Naive thymus-derived CD4-positive, alpha-beta T cell (primary cell): Measurements from ENCODE around the gene TSPO2. TPM values are rescaled to one million over a fixed set of nuclear protein-coding genes. Genes with fewer than 3 reads are reported as not detected.

Experiments used
- ATAC-seq: fragments of 150-1000 bp; cut with Tn5 transposase; 2 replicates; pipeline ENCODE4 v1.10.0; 2021; ENCODE audit warnings: mild to moderate bottlenecking, moderate library complexity
- CTCF ChIA-PET: fragments of 350-600 bp; sonication (Branson Sonifier 250); formaldehyde crosslinking; loops from one replicate; lab custom pipeline; 2021; ENCODE audit warnings: antibody characterized with exemption; lab: Charles Lee
- POLR2A ChIA-PET: fragments of 350-600 bp; sonication (Branson Sonifier 250); formaldehyde crosslinking; loops from one replicate; lab custom pipeline; 2021; ENCODE audit warnings: antibody characterized with exemption, inconsistent platforms; lab: Charles Lee
- DNase-seq, 9 donors: peaks; one replicate each; pipeline versions ENCODE4 v3.0.0 to v3.0.0-alpha.2; 2020 to 2022; ENCODE audit warnings: mixed read lengths in 1 of 9
- H3K27ac ChIP-seq: one replicate; pipeline ENCODE4 v1.7.0; 2013; ENCODE audit warnings: mild to moderate bottlenecking, low read depth, low read length, moderate library complexity
- H3K27me3 ChIP-seq, 2 donors: one replicate each; pipeline ENCODE4 v1.7.0; 2013; ENCODE audit warnings: low read length in 2 of 2, mild to moderate bottlenecking in 2 of 2, moderate library complexity in 2 of 2; ENCODE audit not compliant: control insufficient read depth in 2 of 2, insufficient read depth in 2 of 2
- H3K36me3 ChIP-seq, 3 experiments: 1 replicate in 2 of 3; 2 replicates in 1 of 3; pipeline ENCODE4 v1.7.0; 2013; ENCODE audit warnings: low read length in 3 of 3, mild to moderate bottlenecking in 3 of 3, moderate library complexity in 1 of 3; ENCODE audit not compliant: insufficient read depth in 3 of 3, control insufficient read depth in 2 of 3
- H3K4me1 ChIP-seq, 2 donors: one replicate each; pipeline ENCODE4 v1.7.0; 2013; ENCODE audit warnings: low read length in 2 of 2, mild to moderate bottlenecking in 2 of 2, moderate library complexity in 1 of 2; ENCODE audit not compliant: control insufficient read depth in 2 of 2, insufficient read depth in 2 of 2
- H3K4me3 ChIP-seq: 2 replicates; pipeline ENCODE4 v1.7.0; 2013; ENCODE audit warnings: mild to moderate bottlenecking, low read length
- H3K9me3 ChIP-seq, 3 experiments: 1 replicate in 2 of 3; 2 replicates in 1 of 3; pipeline ENCODE4 v1.7.0; 2013; ENCODE audit warnings: low read length in 3 of 3; ENCODE audit not compliant: control insufficient read depth in 2 of 3
- H3K27ac Mint-ChIP-seq, 9 donors: one replicate each; pipeline ENCODE4 v1.8.0; 2020 to 2022; ENCODE audit warnings: mixed read lengths in 9 of 9, mild to moderate bottlenecking in 8 of 9, moderate library complexity in 5 of 9, inconsistent platforms in 2 of 9
- H3K27me3 Mint-ChIP-seq, 5 donors: one replicate each; pipeline ENCODE4 v1.8.0; 2021 to 2022; ENCODE audit warnings: mixed read lengths in 5 of 5, mild to moderate bottlenecking in 1 of 5
- H3K36me3 Mint-ChIP-seq, 5 donors: one replicate each; pipeline ENCODE4 v1.8.0; 2020 to 2022; ENCODE audit warnings: mixed read lengths in 5 of 5, mild to moderate bottlenecking in 3 of 5, inconsistent platforms in 1 of 5
- H3K4me1 Mint-ChIP-seq, 7 donors: one replicate each; pipeline ENCODE4 v1.8.0; 2020 to 2022; ENCODE audit warnings: mixed read lengths in 7 of 7, mild to moderate bottlenecking in 3 of 7, inconsistent platforms in 1 of 7
- H3K4me3 Mint-ChIP-seq, 10 donors: one replicate each; pipeline ENCODE4 v1.8.0; 2020 to 2022; ENCODE audit warnings: mild to moderate bottlenecking in 10 of 10, mixed read lengths in 10 of 10, moderate library complexity in 6 of 10, inconsistent platforms in 2 of 10
- H3K9me3 Mint-ChIP-seq, 11 donors: one replicate each; pipeline ENCODE4 v1.8.0; 2020 to 2022; ENCODE audit warnings: mixed read lengths in 11 of 11, mild to moderate bottlenecking in 4 of 11, inconsistent platforms in 1 of 11, moderate library complexity in 1 of 11
- intact Hi-C, 2 donors: fragments of 100-400 bp; cut with micrococcal nuclease; formaldehyde crosslinking; loops; one replicate each; pipeline ENCODE4 v1.15.1; 2023
- polyA plus RNA-seq, 2 donors: library from polyadenylated mRNA; unstranded; fragments of 300-500 nt; fragmentation: Illumina TruSeq; gene quantifications; one replicate each; pipeline ENCODE4 v1.2.3, GENCODE V29; 2021
- total RNA-seq, 6 experiments: library from RNA in 5 of 6; stranded (reverse) in 5 of 6; gene quantifications; 1 replicate in 5 of 6; 2 replicates in 1 of 6; pipeline ENCODE4 v1.2.3 and lab custom pipeline; 2021 to 2026

Gene TSPO2
- total and polyA plus RNA-seq, 7 experiments from 2014 or later = not detected

- Histone ChIP-seq H3K4me3 (peak overlapping the region; percentile 78), H3K4me1 (peaks cover 30 to 32% of the 10 kb centered on the region in 2 donors), H3K9me3 (no peaks in the 10 kb centered on the region), H3K27ac (peak overlapping the region; percentile 95), H3K36me3 (peaks cover 0 to 15% (median 5%) of the 10 kb centered on the region in 3 experiments), H3K27me3 (no peaks in the 10 kb centered on the region)
- ATAC-seq (no peak), DNase-seq (peak in 5 of 9 donors; percentile 11 to 54 (median 26))
- Mint-ChIP-seq H3K4me1 (peaks cover 41 to 78% (median 71%) of the 10 kb centered on the region in 7 donors), H3K36me3 (peaks cover 4 to 28% (median 5%) of the 10 kb centered on the region in 5 donors), H3K4me3 (peak overlapping the region; percentile 88 to 98 (median 94)), H3K9me3 (peaks cover 0 to 6% (median 0%) of the 10 kb centered on the region in 11 donors), H3K27me3 (peaks cover 0 to 5% (median 0%) of the 10 kb centered on the region in 5 donors), H3K27ac (peak overlapping the region; percentile 93 to 99 (median 95))
- intact Hi-C loops = loop anchor here (1.0 to 10.0 kb wide), 15 partner anchors 108 to 1959 kb away; partner anchors contain the start of genes TBCC (in 2 of the 2), TFEB (in 2 of the 2), FOXP4 (in 1 of the 2) and KCNK5 (in 1 of the 2)
- ChIA-PET POLR2A (interaction anchor here (1.0 kb wide), 1 partner anchor 8 kb away, joined by 3 read pairs; no protein-coding TSS in a partner anchor), CTCF (interaction anchor here (0.8 to 1.3 kb wide), 3 partner anchors 9 to 204 kb away, joined by 3 to 4 read pairs (median 3); no protein-coding TSS in a partner anchor)
Measured at GRCh38 chr6:41073968-41074691, 31.9 kb downstream of the TSPO2 start.

GRCh38 chr6:41074692-41075436, 32.6 kb downstream of the TSPO2 start:
- H3K4me3 ChIP-seq = peak overlapping the region; percentile 78
- Mint-ChIP-seq H3K4me3 (peak overlapping the region; percentile 88 to 98 (median 94)), H3K27ac (peak overlapping the region; percentile 93 to 99 (median 95)), H3K9me3 (peaks cover 0 to 6% (median 0%) of the 10 kb centered on the region in 11 donors), H3K36me3 (peaks cover 8 to 28% (median 10%) of the 10 kb centered on the region in 5 donors), H3K27me3 (peaks cover 0 to 5% (median 0%) of the 10 kb centered on the region in 5 donors), H3K4me1 (peaks cover 41 to 80% (median 73%) of the 10 kb centered on the region in 7 donors)
- peaks cover 0 to 16% (median 5%) of the 10 kb centered on the region in 3 experiments for H3K36me3 ChIP-seq
- intact Hi-C loops = loop anchor here (5.0 to 10.0 kb wide), 7 partner anchors 472 to 1937 kb away; partner anchors contain the start of genes TBCC (in 2 of the 2), FOXP4 (in 1 of the 2), KCNK5 (in 1 of the 2) and KLHDC3 (in 1 of the 2)
- peaks cover 36 to 38% of the 10 kb centered on the region in 2 donors for H3K4me1 ChIP-seq
- no peaks in the 10 kb centered on the region for H3K9me3 ChIP-seq
- ChIA-PET CTCF (interaction anchor here (0.8 to 1.3 kb wide), 4 partner anchors 9 to 204 kb away, joined by 3 to 4 read pairs (median 3); no protein-coding TSS in a partner anchor), POLR2A (interaction anchor here (1.0 kb wide), 1 partner anchor 7 kb away, joined by 3 read pairs; no protein-coding TSS in a partner anchor)
- H3K27ac ChIP-seq = peak overlapping the region; percentile 95
- ATAC-seq (no peak), DNase-seq (no peak)
- H3K27me3 ChIP-seq = no peaks in the 10 kb centered on the region

- ATAC-seq (no peak), DNase-seq (no peak)
- peaks cover 0 to 5% (median 0%) of the 10 kb centered on the region in 5 donors for H3K27me3 Mint-ChIP-seq
- H3K4me3 ChIP-seq = no peak overlapping the region
- H3K27ac ChIP-seq = peak overlapping the region; percentile 95
- POLR2A ChIA-PET = interaction anchor here (0.6 to 0.7 kb wide), 2 partner anchors 14 to 232 kb away, joined by 3 to 4 read pairs; no protein-coding TSS in a partner anchor
- H3K36me3 ChIP-seq = peaks cover 0 to 16% (median 5%) of the 10 kb centered on the region in 3 experiments
- peaks cover 8 to 34% (median 17%) of the 10 kb centered on the region in 5 donors for H3K36me3 Mint-ChIP-seq
- peak overlapping the region; percentile 29 to 95 (median 93) for H3K27ac Mint-ChIP-seq
- H3K4me1 ChIP-seq = peaks cover 33 to 47% of the 10 kb centered on the region in 2 donors
- H3K9me3 Mint-ChIP-seq = peaks cover 0 to 6% (median 0%) of the 10 kb centered on the region in 11 donors
- peaks cover 43 to 80% (median 75%) of the 10 kb centered on the region in 7 donors for H3K4me1 Mint-ChIP-seq
- intact Hi-C loops = loop anchor here (10.0 kb wide), 3 partner anchors 1669 to 1851 kb away; partner anchors contain the start of genes KCNK5 (in 1 of the 2) and TBCC (in 1 of the 2)
- CTCF ChIA-PET = interaction anchor here (0.8 to 1.3 kb wide), 2 partner anchors 48 to 105 kb away, joined by 3 read pairs; no protein-coding TSS in a partner anchor
- H3K4me3 Mint-ChIP-seq = peak overlapping the region; percentile 39 to 98 (median 94)
- H3K9me3 ChIP-seq = no peaks in the 10 kb centered on the region
- H3K27me3 ChIP-seq = no peaks in the 10 kb centered on the region
Measured at GRCh38 chr6:41075651-41076626, 33.7 kb downstream of the TSPO2 start.

GRCh38 chr6:41077536-41077935, 35.3 kb downstream of the TSPO2 start:
- Histone ChIP-seq H3K4me1 (peaks cover 37 to 48% of the 10 kb centered on the region in 2 donors), H3K27ac (no peak overlapping the region), H3K36me3 (peaks cover 0 to 20% (median 5%) of the 10 kb centered on the region in 3 experiments), H3K9me3 (no peaks in the 10 kb centered on the region), H3K27me3 (no peaks in the 10 kb centered on the region), H3K4me3 (no peak overlapping the region)
- ChIA-PET POLR2A (interaction anchor here (0.6 kb wide), 1 partner anchor 14 kb away, joined by 7 read pairs; no protein-coding TSS in a partner anchor), CTCF (interaction anchor here (0.7 kb wide), 1 partner anchor 104 kb away, joined by 3 read pairs; no protein-coding TSS in a partner anchor)
- ATAC-seq (no peak), DNase-seq (no peak)
- no peak overlapping the region for H3K4me3 Mint-ChIP-seq
- peak overlapping the region in 4 of 9 donors; percentile 11 to 95 (median 80) for H3K27ac Mint-ChIP-seq
- peaks cover 45 to 86% (median 82%) of the 10 kb centered on the region in 7 donors for H3K4me1 Mint-ChIP-seq
- H3K27me3 Mint-ChIP-seq = peaks cover 0 to 3% (median 0%) of the 10 kb centered on the region in 5 donors
- intact Hi-C loops = loop anchor here (10.0 kb wide), 3 partner anchors 1667 to 1853 kb away; partner anchors contain the start of genes KCNK5 (in 1 of the 2) and TBCC (in 1 of the 2)
- H3K9me3 Mint-ChIP-seq = peaks cover 0 to 3% (median 0%) of the 10 kb centered on the region in 11 donors
- H3K36me3 Mint-ChIP-seq = peaks cover 8 to 38% (median 25%) of the 10 kb centered on the region in 5 donors

GRCh38 chr6:41078101-41078500, 35.8 kb downstream of the TSPO2 start:
- Mint-ChIP-seq H3K4me3 (no peak overlapping the region), H3K9me3 (peaks cover 0 to 1% (median 0%) of the 10 kb centered on the region in 11 donors), H3K36me3 (peaks cover 8 to 38% (median 30%) of the 10 kb centered on the region in 5 donors), H3K27ac (peak overlapping the region in 4 of 9 donors; percentile 65 to 95 (median 86)), H3K4me1 (peaks cover 48 to 92% (median 87%) of the 10 kb centered on the region in 7 donors), H3K27me3 (no peaks in the 10 kb centered on the region)
- intact Hi-C loops = loop anchor here (10.0 kb wide), 3 partner anchors 1667 to 1853 kb away; partner anchors contain the start of genes KCNK5 (in 1 of the 2) and TBCC (in 1 of the 2)
- ATAC-seq (no peak), DNase-seq (no peak)
- Histone ChIP-seq H3K4me1 (peaks cover 37 to 48% of the 10 kb centered on the region in 2 donors), H3K9me3 (no peaks in the 10 kb centered on the region), H3K4me3 (no peak overlapping the region), H3K36me3 (peaks cover 0 to 20% (median 5%) of the 10 kb centered on the region in 3 experiments), H3K27ac (peak overlapping the region; percentile 30), H3K27me3 (no peaks in the 10 kb centered on the region)
- POLR2A ChIA-PET = interaction anchor here (0.6 kb wide), 1 partner anchor 15 kb away, joined by 7 read pairs; no protein-coding TSS in a partner anchor
- CTCF ChIA-PET = interaction anchor here (0.7 kb wide), 1 partner anchor 104 kb away, joined by 3 read pairs; no protein-coding TSS in a partner anchor
